ENCODE data around the gene CAMTA1.
A peak's percentile ranks its signal among the peaks of the same experiment; 100 is the strongest.

CAMTA1 gene

DNA sequence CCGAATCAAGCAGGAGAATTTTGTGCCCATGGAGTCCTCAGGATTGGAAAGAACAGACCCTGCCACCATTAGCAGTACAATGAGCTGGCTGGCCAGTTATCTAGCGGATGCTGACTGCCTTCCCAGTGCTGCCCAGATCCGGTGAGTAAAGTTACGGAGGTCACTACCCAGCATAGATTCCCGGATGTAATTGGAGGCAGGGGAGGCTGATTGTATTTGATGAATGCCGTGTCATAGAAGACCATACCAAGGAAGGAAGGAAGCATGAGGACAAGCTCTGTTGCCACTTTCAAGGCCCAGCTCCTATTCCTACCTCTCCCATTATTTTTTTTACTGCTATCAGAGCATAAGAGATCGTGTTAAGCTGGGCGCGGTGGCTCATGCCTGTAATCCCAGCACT, 959.6 kb downstream of the CAMTA1 start:
- H3K4me3 ChIP-seq (ENCODE audit: low read length) = no peak overlapping the region
- TF ChIP-seq, protein P1, sequence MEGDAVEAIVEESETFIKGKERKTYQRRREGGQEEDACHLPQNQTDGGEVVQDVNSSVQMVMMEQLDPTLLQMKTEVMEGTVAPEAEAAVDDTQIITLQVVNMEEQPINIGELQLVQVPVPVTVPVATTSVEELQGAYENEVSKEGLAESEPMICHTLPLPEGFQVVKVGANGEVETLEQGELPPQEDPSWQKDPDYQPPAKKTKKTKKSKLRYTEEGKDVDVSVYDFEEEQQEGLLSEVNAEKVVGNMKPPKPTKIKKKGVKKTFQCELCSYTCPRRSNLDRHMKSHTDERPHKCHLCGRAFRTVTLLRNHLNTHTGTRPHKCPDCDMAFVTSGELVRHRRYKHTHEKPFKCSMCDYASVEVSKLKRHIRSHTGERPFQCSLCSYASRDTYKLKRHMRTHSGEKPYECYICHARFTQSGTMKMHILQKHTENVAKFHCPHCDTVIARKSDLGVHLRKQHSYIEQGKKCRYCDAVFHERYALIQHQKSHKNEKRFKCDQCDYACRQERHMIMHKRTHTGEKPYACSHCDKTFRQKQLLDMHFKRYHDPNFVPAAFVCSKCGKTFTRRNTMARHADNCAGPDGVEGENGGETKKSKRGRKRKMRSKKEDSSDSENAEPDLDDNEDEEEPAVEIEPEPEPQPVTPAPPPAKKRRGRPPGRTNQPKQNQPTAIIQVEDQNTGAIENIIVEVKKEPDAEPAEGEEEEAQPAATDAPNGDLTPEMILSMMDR (conservative IDR thresholded peaks at IDR 0.05; ENCODE audit: low read length) = no peak
- DNase-seq (ENCODE audit: low read depth) = no peak

DNA sequence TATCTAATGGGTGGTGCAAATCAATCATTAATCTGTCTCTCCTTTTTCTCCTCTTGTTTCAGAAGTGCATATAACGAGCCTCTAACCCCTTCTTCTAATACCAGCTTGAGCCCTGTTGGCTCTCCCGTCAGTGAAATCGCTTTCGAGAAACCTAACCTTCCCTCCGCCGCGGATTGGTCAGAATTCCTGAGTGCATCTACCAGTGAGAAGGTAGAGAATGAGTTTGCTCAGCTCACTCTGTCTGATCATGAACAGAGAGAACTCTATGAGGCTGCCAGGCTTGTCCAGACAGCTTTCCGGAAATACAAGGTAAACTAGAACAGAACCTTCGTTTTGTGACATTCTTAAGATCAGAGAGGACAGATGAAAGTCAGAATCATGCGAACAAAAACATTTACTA, 960.5 kb downstream of the CAMTA1 start:
- no peak overlapping the region for H3K4me3 ChIP-seq (ENCODE audit: low read length)
- TF ChIP-seq, protein P1 (conservative IDR thresholded peaks at IDR 0.05; ENCODE audit: low read length) = no peak
- DNase-seq (ENCODE audit: low read depth) = no peak

DNA sequence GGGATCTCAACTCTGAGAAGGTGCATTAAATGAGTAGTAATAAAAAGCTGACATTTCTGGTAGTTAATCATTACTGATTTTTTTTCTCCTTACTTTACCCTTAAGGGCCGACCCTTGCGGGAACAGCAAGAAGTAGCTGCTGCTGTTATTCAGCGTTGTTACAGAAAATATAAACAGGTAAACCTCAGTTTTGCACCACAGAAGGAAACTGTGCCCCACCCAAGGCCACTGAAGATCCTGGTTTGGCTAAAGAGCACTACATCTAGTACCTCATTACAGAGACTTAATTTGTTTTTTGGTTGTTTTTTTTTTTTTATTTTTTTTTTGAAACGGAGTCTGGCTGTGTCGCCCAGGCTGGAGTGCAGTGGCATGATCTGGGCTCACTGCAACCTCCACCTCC, 962.4 kb downstream of the CAMTA1 start:
- DNase-seq (ENCODE audit: low read depth) = no peak
- TF ChIP-seq, protein P1 (conservative IDR thresholded peaks at IDR 0.05; ENCODE audit: low read length) = no peak
- H3K4me3 ChIP-seq (ENCODE audit: low read length) = no peak overlapping the region

DNA sequence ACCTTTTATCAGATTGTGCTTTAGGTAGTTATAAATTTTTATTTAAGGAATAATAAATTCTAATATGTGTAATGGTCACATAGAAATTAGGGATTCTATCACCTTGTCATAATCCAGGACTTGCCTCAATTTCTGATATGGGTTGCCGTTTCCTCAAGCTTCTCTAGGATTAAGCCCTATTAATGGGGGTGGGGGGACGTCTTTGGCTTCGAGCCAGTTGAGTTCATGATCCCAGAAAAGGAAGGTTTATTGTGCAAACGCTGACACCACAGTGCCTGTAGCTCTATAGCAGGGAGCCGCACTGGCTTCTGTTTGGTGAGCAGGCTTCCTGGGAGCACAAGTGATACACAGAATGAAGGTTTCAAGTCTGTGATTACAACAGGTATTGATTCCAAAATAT, 963.9 kb downstream of the CAMTA1 start:
- TF ChIP-seq, protein P1 (conservative IDR thresholded peaks at IDR 0.05; ENCODE audit: low read length) = no peak
- DNase-seq (ENCODE audit: low read depth) = no peak
- no peak overlapping the region for H3K4me3 ChIP-seq (ENCODE audit: low read length)

DNA sequence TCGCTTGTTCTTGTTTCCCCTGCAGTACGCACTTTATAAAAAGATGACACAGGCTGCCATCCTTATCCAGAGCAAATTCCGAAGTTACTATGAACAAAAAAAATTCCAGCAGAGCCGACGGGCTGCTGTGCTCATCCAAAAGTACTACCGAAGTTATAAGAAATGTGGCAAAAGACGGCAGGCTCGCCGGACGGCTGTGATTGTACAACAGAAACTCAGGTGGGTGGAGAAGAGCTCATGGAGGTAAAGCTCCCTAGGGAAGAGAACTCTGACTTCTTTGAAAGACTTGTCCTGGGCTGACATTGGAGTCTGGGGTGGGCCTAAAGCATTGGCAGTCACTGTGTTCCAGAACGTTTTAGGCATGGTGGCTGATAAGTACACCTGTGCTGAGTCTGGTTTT, 965.9 kb downstream of the CAMTA1 start:
- TF ChIP-seq, protein P1 (conservative IDR thresholded peaks at IDR 0.05; ENCODE audit: low read length) = no peak
- H3K4me3 ChIP-seq (ENCODE audit: low read length) = no peak overlapping the region
- no peak for DNase-seq (ENCODE audit: low read depth)

DNA sequence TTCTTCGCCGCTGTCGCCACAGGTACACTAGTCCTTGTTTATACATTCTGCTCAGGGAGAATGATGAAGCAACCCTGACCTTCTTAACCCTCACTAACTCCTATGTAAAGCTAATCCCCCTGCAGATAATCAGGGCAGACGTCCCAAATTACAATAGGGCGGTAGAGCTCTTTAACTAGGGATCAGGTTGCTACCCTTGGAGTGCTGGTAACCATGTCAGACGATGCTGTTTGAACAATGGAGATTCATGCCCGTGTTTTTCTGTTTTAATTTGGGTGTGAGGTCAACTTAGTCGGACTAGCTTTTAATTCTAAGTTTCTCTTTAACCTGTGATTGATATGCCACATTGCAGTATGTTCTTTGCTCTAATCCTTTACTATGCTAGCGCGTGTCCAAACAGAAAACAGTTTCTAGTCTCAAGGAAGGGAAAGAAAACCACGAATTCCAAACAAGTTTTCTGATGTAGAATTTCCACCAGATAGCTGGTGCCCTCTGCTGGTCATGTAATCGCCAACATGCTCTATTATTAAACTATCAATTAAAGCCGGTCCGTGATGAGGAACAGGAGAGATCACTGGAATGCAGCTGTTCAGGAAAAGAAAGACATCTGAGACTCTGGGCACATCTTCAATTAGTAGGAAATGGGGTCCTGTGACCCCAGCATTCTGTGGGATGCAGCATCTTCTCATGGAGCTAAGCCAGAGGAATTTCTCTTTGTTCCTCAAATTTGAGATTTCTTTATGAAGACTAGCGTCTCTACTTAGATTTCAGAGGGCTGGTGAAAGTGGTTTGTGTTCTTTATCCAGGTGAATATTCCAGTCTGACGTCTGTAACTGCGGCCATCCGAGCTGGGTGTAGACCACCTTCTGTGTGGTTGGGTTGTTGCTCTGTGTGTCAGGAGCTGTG, 967.5 kb downstream of the CAMTA1 start:
- peak overlapping the region; percentile 50 for H3K4me3 ChIP-seq (ENCODE audit: low read length)
- TF ChIP-seq, protein P1 (conservative IDR thresholded peaks at IDR 0.05; ENCODE audit: low read length) = peak; percentile 87
- DNase-seq (ENCODE audit: low read depth) = peak; percentile 63

DNA sequence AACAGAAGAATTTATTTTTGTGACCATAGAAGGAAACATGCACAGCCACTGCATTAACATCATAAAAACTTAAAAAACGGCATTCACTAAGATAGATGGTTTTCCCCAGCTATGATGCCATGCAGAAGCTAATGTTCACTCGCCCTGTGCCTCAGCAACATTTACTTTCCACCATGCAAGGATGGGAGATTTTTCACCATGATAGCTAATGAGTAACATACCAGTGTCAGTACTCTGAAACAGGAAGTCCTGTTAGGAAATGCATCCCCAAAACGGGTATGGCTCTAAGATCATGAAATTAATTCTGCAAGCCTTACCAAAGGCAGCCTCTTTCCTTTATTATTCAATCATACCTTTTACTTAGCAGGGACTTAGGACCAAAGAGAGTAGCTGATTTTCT, 968.4 kb downstream of the CAMTA1 start:
- TF ChIP-seq, protein P1 (conservative IDR thresholded peaks at IDR 0.05; ENCODE audit: low read length) = no peak
- DNase-seq (ENCODE audit: low read depth) = no peak

More for the DNA sequence above, 968.4 kb downstream of the CAMTA1 start:
- H3K4me3 ChIP-seq (ENCODE audit: low read length) = no peak overlapping the region
